Stimulated activated CD8-positive, alpha-beta memory T cell treated with anti-CD3 and anti-CD28 coated beads, Interleukin-4, amount 100 ng/mL, for 1 hour (primary cell): ENCODE data around the gene PHF19.

Experiments used
- DNase-seq, 2 donors: peaks; one replicate each; pipeline ENCODE4 v3.0.0-alpha.2; 2020; ENCODE audit warnings: low read depth in 2 of 2, low spot score in 1 of 2

Gene PHF19

GRCh38 chr9:120855827-120856670 lies 20.9 kb downstream of the PHF19 start:
- DNase-seq: no peak

GRCh38 chr9:120854596-120855327 lies 22.2 kb downstream of the PHF19 start:
- no peak for DNase-seq

GRCh38 chr9:120853198-120853597 lies 23.8 kb downstream of the PHF19 start:
- DNase-seq: no peak

DNA sequence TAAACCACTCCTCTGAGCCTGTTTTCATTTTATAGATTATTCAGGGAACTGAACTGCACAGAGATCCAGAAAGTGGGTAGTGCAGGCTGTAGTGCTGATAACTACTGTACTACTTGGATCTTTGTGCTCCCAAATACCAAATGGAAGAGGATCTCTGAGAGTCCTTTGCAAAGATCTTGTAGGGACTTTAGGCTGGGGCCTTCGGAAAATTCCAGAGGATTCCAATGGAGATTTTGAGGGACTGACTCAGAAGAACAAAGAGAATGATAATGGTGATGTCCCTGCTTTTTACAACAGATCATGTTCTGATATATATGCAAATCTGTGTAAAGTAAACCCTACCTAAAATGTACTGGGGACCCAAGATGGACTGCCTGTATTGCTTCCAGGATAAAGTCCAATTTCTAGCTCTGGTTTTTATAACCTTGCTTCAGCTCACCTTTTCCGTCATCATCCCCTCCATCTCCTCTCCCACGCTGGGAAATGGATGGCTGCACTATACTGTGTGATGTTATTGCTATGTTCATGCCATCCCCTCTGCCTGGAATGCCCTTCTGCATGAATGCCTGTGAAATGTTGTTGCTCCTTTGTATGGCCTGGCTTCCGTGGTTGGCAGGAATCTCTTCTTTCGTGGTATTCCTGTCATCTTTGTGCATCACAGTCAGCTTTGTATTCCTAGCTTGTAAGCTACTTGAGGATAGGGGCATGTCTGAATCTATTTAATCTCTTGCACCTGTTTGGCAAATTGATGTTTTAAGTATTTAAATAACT lies 24.6 kb downstream of the PHF19 start:
- no peak for DNase-seq

DNA sequence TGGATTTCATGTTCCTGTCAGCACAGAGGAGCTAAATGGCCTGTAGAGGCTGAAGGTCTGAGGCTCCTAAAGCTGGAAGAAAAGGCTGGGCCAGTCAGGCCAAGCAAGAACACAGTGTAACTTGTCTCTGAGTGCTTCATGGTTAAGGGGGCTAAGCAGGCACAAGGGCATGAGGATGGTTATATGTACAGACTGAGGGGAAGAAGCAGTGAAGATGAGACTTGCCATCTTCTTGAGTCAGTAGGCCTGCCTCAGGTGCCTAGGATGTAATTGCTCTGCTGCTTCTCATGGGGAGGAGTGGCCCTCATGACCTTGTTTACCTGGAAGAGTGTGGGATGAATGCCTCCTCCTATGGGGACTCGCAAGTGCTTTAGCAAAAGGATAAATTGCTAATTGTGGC lies 25.5 kb downstream of the PHF19 start:
- DNase-seq: no peak

- no peak for DNase-seq
Observed at GRCh38 chr9:120850315-120850714, 26.7 kb downstream of the PHF19 start.

GRCh38 chr9:120846906-120847305 lies 30.1 kb downstream of the PHF19 start:
- no peak for DNase-seq

GRCh38 chr9:120846251-120846889 lies 30.6 kb downstream of the PHF19 start:
- DNase-seq: no peak

DNA sequence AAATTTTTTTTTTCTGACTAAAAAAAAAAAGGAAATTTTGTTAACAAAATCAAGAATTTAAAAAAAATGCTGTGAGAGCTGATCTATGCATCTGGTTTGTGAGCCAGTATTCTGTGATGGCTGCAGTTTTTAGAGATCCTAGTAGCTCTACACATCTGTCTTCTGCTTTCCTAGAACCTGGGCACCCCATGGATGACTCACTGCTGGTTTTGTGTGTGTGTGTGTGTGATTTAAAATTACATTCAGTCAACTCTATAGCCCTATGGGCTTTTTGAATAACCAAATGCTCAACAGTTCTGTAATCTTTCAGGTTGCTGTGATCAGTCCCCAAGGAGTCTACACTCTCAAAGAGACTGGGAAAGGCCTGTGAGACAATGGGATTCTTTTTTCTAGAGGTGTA lies 31.7 kb downstream of the PHF19 start:
- no peak for DNase-seq

DNA sequence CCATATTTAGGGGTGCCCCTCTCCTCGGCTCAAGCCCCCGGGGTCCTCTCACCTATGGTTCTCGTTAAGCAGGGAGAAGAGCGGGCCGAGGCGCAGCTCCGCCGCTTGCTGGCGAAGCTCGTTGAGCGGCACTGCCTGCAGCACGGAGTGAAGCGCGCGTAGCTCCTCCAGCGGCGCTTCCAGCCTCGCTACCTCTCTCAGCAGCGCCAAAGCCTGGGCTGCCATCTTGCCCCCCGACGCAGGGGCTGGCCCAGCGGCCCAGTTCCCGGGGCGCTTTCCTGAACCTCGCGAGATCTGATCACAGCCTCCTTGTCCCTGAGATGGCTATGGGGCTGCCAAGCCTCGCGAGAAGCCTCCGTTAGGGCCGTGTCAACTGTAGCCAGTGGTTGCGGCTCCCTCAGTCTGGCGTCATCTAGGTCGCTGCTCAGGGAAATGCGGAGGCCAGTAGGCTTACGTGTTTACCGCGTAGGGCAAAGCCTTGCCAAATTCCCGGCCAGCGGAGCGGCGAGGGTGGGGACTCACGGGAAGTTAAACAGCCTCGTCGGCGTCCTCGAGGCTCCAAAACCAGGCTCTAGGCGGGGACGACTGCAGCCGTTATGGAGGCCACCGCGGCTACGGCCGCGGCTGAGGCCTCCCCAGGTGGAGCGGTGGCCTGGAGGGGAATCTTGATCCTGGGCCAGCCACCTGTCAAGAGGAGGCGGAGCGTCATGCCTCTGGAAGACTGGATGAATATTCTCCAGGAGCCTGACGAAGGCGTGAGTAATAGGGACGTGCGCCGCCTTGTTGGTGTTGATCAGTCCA lies 34.1 kb downstream of the PHF19 start, which contains the start of gene PSMD5:
TSS of gene PSMD5 (minus strand) at position 238 of the 801 bp plus-strand sequence. CDS start at position 225, 13 bp downstream.
- DNase-seq: peak; percentile 81 to 88

- peak in 1 of 2 donors; percentile 6 for DNase-seq
Observed at GRCh38 chr9:120841930-120842684, 34.9 kb downstream of the PHF19 start.

DNA sequence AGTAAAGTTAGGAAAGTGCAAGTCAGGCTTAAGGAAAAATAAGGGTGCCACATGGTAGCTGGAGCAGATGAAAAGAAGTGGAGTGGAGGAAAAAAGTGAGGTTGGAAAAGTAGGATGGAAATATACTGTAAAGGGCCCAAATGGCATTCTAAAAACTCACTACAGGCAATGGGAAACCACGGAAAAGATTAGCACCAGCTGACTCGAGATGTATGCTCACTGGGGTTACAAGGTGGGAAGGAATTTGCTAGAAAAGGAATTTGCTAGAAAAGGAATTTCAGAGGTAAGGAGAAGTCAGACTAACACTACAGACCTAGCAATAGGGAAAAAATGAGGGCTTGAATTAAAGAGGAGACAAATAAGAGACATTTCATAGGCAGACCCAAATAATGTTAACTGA lies 37.8 kb downstream of the PHF19 start:
- DNase-seq: no peak

GRCh38 chr9:120837921-120838320 lies 39.1 kb downstream of the PHF19 start:
- DNase-seq: no peak

- DNase-seq: no peak
Observed at GRCh38 chr9:120833325-120833724, 43.7 kb downstream of the PHF19 start.

DNA sequence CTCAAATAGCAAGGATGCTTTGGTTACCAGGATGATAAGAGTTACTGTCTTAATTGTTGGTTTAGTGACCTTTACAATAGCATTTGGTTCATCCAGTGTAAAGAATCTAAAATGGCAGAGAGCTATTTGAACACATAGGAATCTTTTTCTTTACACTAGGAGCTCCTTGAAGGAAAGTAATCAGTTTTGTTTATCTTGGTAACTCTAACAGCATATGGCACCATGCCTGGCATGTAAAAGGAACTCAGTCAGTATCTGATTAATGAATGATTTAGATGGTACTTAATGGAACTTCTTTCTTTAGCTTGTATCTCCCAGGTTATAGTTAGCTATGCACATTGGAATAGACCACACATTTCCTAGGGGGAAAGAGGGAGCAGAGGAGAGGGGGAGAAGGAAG lies 44.2 kb downstream of the PHF19 start:
- no peak for DNase-seq

GRCh38 chr9:120830865-120831264 lies 46.1 kb downstream of the PHF19 start:
- no peak for DNase-seq

- no peak for DNase-seq
Observed at GRCh38 chr9:120830151-120830550, 46.8 kb downstream of the PHF19 start.

DNA sequence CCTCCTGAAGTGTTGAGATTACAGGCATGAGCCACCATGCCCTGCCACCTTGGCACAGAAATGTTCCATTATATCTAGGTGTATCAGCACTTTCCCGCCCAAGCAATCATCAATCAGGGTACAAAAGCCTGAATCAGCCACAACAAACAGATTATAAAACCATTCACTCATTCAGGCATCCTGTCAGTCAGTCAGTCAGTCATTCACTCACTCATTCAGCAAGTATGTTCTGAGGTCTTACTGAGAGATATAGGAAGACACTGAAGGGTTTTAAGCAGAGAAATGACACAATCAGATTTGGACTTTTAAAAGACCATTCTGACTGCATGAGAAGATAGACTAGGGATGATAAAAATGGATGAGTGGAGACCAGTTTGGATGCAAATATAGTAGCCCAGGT lies 47.3 kb downstream of the PHF19 start:
- DNase-seq: no peak

- no peak for DNase-seq
Observed at GRCh38 chr9:120820095-120820494, 56.9 kb downstream of the PHF19 start.

- DNase-seq: no peak
Observed at GRCh38 chr9:120818595-120818994, 58.4 kb downstream of the PHF19 start.
